Endothelial cell of umbilical vein (primary cell): Measurements from ENCODE around the gene USP6NL.

ENCODE experiments used
- EZH2 ChIP-seq: IDR thresholded peaks from 2 replicates; pipeline ENCODE4 v1.6.1; 2012; ENCODE audit warnings: borderline replicate concordance, low read depth, mild to moderate bottlenecking, moderate library complexity, low read length, inconsistent platforms; ENCODE audit not compliant: severe bottlenecking
- FOS ChIP-seq: IDR thresholded peaks from 2 replicates; pipeline ENCODE4 v1.6.1; 2011; ENCODE audit warnings: mild to moderate bottlenecking, low read length, moderate library complexity, borderline replicate concordance; ENCODE audit not compliant: insufficient read depth
- JUN ChIP-seq: IDR thresholded peaks from 2 replicates; pipeline ENCODE4 v1.6.1; 2011; ENCODE audit warnings: borderline replicate concordance, low read depth; ENCODE audit not compliant: insufficient read length, insufficient read depth
- POLR2A ChIP-seq: IDR thresholded peaks from 2 replicates; pipeline ENCODE4 v1.6.1; 2012; ENCODE audit warnings: low read depth, mild to moderate bottlenecking, control low read depth, low read length
- POLR2AphosphoS5 ChIP-seq: IDR thresholded peaks from 2 replicates; pipeline ENCODE4 v1.6.1; 2012; ENCODE audit warnings: low read depth, mild to moderate bottlenecking, control low read depth, low read length, moderate library complexity; ENCODE audit not compliant: insufficient read depth
- TF ChIP-seq, protein P1 (sequence below), 2 donors: IDR thresholded peaks; 1 replicate in 1 of 2; 2 replicates in 1 of 2; pipeline ENCODE4 v1.5.1; 2011; ENCODE audit warnings: low read length in 2 of 2, mild to moderate bottlenecking in 2 of 2, moderate library complexity in 2 of 2, control low read depth in 1 of 2, inconsistent platforms in 1 of 2, low read depth in 1 of 2; ENCODE audit not compliant: insufficient read depth in 1 of 2; ENCODE audit errors: extremely low read depth in 1 of 2
- TF ChIP-seq, protein P2 (sequence below): IDR thresholded peaks from 2 replicates; pipeline ENCODE4 v1.6.1; 2011; ENCODE audit not compliant: insufficient read depth, insufficient read length

DNA sequence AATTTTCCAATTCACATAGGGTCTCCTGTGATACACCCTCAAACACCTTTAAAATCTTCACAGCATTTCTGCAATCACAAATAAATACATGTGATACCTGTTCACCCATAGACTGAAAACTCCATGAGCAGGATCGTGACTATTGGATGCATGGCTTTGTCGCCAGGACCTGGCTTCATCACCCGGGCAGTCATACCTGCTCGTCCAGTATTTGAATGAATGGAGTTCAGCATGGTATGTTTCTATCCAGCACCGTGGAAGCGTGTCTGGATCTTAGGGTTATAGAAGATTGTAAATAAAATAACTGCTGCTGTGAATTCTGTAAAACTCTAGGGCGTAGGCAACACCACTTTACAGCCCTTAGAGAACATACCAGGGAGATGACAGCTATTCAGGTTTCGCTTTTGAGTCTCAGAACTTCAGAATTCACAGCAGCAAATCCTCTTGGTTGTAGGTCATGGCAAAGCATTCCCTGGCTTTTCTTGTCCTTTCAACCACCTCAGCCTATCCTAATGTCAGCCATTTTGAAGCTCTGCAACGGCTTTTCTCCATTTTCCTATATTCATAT is 47.4 kb upstream of the USP6NL start:
- TF ChIP-seq, protein P1, sequence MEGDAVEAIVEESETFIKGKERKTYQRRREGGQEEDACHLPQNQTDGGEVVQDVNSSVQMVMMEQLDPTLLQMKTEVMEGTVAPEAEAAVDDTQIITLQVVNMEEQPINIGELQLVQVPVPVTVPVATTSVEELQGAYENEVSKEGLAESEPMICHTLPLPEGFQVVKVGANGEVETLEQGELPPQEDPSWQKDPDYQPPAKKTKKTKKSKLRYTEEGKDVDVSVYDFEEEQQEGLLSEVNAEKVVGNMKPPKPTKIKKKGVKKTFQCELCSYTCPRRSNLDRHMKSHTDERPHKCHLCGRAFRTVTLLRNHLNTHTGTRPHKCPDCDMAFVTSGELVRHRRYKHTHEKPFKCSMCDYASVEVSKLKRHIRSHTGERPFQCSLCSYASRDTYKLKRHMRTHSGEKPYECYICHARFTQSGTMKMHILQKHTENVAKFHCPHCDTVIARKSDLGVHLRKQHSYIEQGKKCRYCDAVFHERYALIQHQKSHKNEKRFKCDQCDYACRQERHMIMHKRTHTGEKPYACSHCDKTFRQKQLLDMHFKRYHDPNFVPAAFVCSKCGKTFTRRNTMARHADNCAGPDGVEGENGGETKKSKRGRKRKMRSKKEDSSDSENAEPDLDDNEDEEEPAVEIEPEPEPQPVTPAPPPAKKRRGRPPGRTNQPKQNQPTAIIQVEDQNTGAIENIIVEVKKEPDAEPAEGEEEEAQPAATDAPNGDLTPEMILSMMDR (IDR thresholded peaks at IDR 0.05; ENCODE audit: extremely low read depth in 1 of 2, insufficient read depth in 1 of 2, low read depth in 1 of 2, low read length in 2 of 2) = no peak
- TF ChIP-seq, protein P2, sequence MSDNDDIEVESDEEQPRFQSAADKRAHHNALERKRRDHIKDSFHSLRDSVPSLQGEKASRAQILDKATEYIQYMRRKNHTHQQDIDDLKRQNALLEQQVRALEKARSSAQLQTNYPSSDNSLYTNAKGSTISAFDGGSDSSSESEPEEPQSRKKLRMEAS = no peak
- TF ChIP-seq EZH2 (no peak), POLR2AphosphoS5 (no peak), POLR2A (no peak), JUN (no peak), FOS (no peak)
